ENCODE results near the gene NLRP3. TPM values are rescaled to one million over a fixed set of nuclear protein-coding genes. Genes with fewer than 3 reads are reported as not detected.
"Not testable (repeated sequence)": the region's sequence is repeated elsewhere in the genome, so short reads cannot be mapped to it uniquely, and the experiment has no call there.

NLRP3 gene
- total RNA-seq, 2 donors from 2014 or later, result 1.0 to 1.3 TPM

DNA sequence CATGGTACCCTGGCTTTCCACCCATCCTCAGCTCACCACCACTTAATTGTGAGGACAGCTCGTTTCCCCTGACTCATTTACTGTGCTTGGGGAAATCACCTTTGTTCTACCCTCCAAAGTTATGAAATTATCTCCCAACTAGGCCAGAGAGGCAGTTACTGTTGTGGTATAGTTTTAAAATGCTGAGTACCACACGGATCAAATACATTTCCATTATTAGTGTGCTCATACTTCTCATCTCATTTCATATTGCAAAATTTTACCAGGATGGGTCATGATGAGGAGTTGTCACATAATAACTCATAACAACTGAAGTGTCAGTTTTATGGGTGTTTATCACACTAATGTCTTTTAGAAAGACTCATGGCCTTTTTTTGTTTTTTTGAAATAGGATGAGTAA, 51.2 kb downstream of the NLRP3 start:
- Histone ChIP-seq H3K36me3 (no peaks in the 10 kb centered on the region), H3K4me3 (no peak overlapping the region), H3K9me3 (peaks cover 0 to 15% of the 10 kb centered on the region in 2 donors), H3K4me1 (no peaks in the 10 kb centered on the region), H3K27ac (no peak overlapping the region), H3K27me3 (no peaks in the 10 kb centered on the region)
- TF ChIP-seq, protein P1, sequence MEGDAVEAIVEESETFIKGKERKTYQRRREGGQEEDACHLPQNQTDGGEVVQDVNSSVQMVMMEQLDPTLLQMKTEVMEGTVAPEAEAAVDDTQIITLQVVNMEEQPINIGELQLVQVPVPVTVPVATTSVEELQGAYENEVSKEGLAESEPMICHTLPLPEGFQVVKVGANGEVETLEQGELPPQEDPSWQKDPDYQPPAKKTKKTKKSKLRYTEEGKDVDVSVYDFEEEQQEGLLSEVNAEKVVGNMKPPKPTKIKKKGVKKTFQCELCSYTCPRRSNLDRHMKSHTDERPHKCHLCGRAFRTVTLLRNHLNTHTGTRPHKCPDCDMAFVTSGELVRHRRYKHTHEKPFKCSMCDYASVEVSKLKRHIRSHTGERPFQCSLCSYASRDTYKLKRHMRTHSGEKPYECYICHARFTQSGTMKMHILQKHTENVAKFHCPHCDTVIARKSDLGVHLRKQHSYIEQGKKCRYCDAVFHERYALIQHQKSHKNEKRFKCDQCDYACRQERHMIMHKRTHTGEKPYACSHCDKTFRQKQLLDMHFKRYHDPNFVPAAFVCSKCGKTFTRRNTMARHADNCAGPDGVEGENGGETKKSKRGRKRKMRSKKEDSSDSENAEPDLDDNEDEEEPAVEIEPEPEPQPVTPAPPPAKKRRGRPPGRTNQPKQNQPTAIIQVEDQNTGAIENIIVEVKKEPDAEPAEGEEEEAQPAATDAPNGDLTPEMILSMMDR (IDR thresholded peaks at IDR 0.05), result no peak
- no peak for DNase-seq (ENCODE audit: low spot score)

DNA sequence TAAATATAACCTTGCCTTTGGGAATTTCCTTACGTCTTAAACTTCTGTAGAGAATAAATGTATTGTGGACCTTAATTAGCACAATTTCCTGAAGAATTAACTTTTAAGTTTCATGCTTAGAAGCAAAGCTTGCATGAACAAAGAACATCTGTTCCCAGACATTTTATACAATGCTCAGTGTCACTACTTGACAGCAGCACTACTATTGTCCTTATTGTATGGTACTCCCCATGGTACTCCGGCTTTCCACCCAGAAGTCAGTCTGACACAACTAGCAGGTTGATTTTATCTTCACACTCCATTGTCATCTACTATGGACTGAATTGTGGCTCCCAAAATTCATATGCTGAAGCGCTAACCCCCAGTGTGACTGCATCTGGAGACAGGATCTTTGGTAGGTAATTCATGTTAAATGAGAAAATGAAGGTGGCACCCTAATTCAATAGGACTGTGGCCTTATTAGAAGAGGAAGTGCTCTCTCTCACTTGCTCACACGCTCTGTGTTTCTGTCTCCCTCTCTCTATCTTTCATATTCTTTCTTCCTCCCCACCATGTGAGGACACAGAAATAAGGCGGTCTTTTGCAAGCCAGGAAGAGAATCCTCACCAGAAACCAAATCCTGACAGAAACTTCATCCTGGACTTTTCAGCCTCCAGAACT, 52.6 kb downstream of the NLRP3 start:
- H3K27ac ChIP-seq, result no peak overlapping the region
- H3K4me1 ChIP-seq, result no peaks in the 10 kb centered on the region
- H3K9me3 ChIP-seq, result peaks cover 0 to 1% of the 10 kb centered on the region in 2 donors
- no peaks in the 10 kb centered on the region for H3K27me3 ChIP-seq
- DNase-seq (ENCODE audit: low spot score), result no peak
- H3K4me3 ChIP-seq, result no peak overlapping the region
- TF ChIP-seq, protein P1 (IDR thresholded peaks at IDR 0.05), result no peak
- H3K36me3 ChIP-seq, result no peaks in the 10 kb centered on the region

DNA sequence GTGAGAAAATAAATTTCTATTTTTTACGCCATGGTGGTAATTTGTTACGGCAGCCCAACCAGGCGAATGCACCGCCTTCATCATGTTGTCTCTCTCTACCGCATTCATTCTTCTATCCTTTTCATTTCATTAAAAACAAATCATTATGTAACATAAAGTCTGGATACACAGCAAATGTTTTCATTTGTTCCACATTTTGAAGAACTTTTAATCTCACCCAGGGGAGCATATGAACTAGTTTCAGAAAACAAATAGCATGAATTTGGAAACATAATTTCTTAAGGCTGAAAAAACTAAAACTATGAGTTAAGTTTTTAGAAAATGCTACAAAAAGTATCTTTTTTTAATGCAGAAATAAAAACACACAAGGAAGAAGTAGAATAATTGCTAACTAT, 53.2 kb downstream of the NLRP3 start:
- no peaks in the 10 kb centered on the region for H3K36me3 ChIP-seq
- H3K4me3 ChIP-seq, result no peak overlapping the region
- DNase-seq (ENCODE audit: low spot score), result no peak
- H3K27ac ChIP-seq, result no peak overlapping the region
- H3K4me1 ChIP-seq, result no peaks in the 10 kb centered on the region
- H3K9me3 ChIP-seq, result no peaks in the 10 kb centered on the region
- TF ChIP-seq, protein P1 (IDR thresholded peaks at IDR 0.05), result no peak
- no peaks in the 10 kb centered on the region for H3K27me3 ChIP-seq

DNA sequence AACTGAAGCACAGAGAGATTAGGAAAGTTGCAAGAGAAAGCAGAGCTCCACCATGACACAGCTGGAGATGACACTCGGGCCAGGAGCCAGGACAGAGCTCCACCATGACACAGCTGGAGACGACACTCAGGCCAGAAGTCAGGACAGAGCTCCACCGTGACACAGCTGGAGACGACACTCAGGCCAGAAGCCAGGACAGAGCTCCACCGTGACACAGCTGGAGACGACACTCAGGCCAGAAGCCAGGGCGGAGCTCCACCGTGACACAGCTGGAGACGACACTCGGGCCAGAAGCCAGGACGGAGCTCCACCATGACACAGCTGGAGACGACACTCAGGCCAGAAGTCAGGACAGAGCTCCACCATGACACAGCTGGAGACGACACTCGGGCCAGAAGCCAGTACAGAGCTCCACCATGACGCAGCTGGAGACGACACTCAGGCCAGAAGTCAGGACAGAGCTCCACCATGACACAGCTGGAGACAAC, 55.0 kb downstream of the NLRP3 start:
- not testable (repeated sequence) for H3K36me3 ChIP-seq; DNase-seq (ENCODE audit: low spot score); H3K4me3 ChIP-seq; H3K27ac ChIP-seq; H3K4me1 ChIP-seq; H3K27me3 ChIP-seq
- H3K9me3 ChIP-seq, result peaks cover 0 to 11% of the 10 kb centered on the region in 2 donors

DNA sequence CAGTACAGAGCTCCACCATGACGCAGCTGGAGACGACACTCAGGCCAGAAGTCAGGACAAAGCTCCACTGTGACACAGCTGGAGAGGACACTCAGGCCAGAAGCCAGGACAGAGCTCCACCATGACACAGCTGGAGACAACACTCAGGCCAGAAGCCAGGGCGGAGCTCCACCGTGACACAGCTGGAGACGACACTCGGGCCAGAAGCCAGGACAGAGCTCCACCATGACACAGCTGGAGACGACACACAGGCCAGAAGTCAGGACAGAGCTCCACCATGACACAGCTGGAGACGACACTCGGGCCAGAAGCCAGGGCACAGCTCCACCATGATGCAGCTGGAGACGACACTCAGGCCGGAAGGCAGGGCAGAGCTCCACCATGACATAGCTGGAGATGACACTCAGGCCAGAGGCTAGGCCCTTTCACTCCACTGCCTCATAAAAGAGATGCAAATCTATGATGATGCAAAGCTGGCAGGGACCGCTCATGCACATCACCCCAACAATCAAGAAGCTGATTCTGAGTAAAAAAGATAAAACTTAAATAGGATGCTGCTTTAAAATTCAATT, 55.6 kb downstream of the NLRP3 start:
- Histone ChIP-seq H3K4me3 (no peak overlapping the region), H3K27ac (no peak overlapping the region), H3K27me3 (no peaks in the 10 kb centered on the region), H3K36me3 (no peaks in the 10 kb centered on the region), H3K4me1 (no peaks in the 10 kb centered on the region), H3K9me3 (peaks cover 0 to 13% of the 10 kb centered on the region in 2 donors)
- TF ChIP-seq, protein P1 (IDR thresholded peaks at IDR 0.05), result no peak
- no peak for DNase-seq (ENCODE audit: low spot score)

DNA sequence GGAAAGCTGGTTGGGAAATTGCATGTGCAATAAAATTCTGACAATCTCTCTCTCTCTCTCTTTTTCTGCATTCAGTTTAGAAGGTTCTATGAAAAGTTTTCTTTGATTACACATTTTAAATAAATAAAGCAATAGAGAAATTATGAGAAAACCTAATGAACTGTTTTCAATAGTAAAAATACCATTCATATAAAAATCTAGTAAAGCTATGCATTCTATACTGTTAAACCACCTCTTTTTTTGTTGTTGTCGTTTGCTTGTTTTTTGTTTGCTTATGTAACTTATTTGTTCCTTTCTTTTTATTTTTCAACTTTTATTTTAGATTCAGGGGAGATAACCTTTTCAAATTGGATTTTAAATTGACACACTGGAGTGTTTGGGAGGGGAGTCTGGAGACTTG, 56.1 kb downstream of the NLRP3 start:
- H3K27ac ChIP-seq, result no peak overlapping the region
- H3K36me3 ChIP-seq, result no peaks in the 10 kb centered on the region
- no peaks in the 10 kb centered on the region for H3K27me3 ChIP-seq
- TF ChIP-seq, protein P1 (IDR thresholded peaks at IDR 0.05), result no peak
- no peaks in the 10 kb centered on the region for H3K4me1 ChIP-seq
- H3K4me3 ChIP-seq, result no peak overlapping the region
- peaks cover 0 to 13% of the 10 kb centered on the region in 2 donors for H3K9me3 ChIP-seq
- no peak for DNase-seq (ENCODE audit: low spot score)
